COLO668 (cell line): Measurements from ENCODE around the gene INPP4B.
"Not testable (repeated sequence)": the region's sequence is repeated elsewhere in the genome, so short reads cannot be mapped to it uniquely, and the experiment has no call there.

Source experiments
- DNase-seq: peaks from one replicate; lab custom pipeline; 2025; ENCODE audit not compliant: unreplicated experiment; lab: John Stamatoyannopoulos, UW

INPP4B gene

GRCh38 chr4:142100941-142101340 is 745.2 kb downstream of the INPP4B start:
- no peak for DNase-seq

- DNase-seq = no peak
These were observed 747.1 kb downstream of the INPP4B start for GRCh38 chr4:142098900-142099545.

GRCh38 chr4:142098380-142098779 is 747.7 kb downstream of the INPP4B start:
- no peak for DNase-seq

- no peak for DNase-seq
These were observed 749.1 kb downstream of the INPP4B start for GRCh38 chr4:142097015-142097414.

- DNase-seq = no peak
These were observed 750.1 kb downstream of the INPP4B start for GRCh38 chr4:142095886-142096605.

GRCh38 chr4:142092941-142093340 is 753.2 kb downstream of the INPP4B start:
- no peak for DNase-seq

- no peak for DNase-seq
These were observed 754.4 kb downstream of the INPP4B start for GRCh38 chr4:142091691-142092182.

- no peak for DNase-seq
These were observed 755.0 kb downstream of the INPP4B start for GRCh38 chr4:142091085-142091513.

- no peak for DNase-seq
These were observed 757.2 kb downstream of the INPP4B start for GRCh38 chr4:142088906-142089305.

GRCh38 chr4:142085513-142086292 is 760.4 kb downstream of the INPP4B start:
- no peak for DNase-seq

- DNase-seq = no peak
These were observed 762.8 kb downstream of the INPP4B start for GRCh38 chr4:142083264-142083663.

GRCh38 chr4:142081025-142081424 is 765.1 kb downstream of the INPP4B start:
- DNase-seq = no peak

- DNase-seq = no peak
These were observed 766.1 kb downstream of the INPP4B start for GRCh38 chr4:142079959-142080358.

- no peak for DNase-seq
These were observed 769.1 kb downstream of the INPP4B start for GRCh38 chr4:142077048-142077447.

GRCh38 chr4:142068304-142068703 is 777.8 kb downstream of the INPP4B start:
- DNase-seq = not testable (repeated sequence)

- not testable (repeated sequence) for DNase-seq
These were observed 779.5 kb downstream of the INPP4B start for GRCh38 chr4:142066562-142066961.

- no peak for DNase-seq
These were observed 780.9 kb downstream of the INPP4B start for GRCh38 chr4:142065086-142065647.

GRCh38 chr4:142064181-142064580 is 781.9 kb downstream of the INPP4B start:
- DNase-seq = no peak

- no peak for DNase-seq
These were observed 800.1 kb downstream of the INPP4B start for GRCh38 chr4:142045996-142046395.

- DNase-seq = no peak
These were observed 801.8 kb downstream of the INPP4B start for GRCh38 chr4:142044271-142044670.

GRCh38 chr4:142043509-142043908 is 802.6 kb downstream of the INPP4B start:
- no peak for DNase-seq
